Activated T-cell treated with anti-CD3 and anti-CD28 coated beads, Interleukin-2, amount 50 U/mL, for 4 hours (primary cell): Measurements from ENCODE around the gene CHMP6. TPM values are rescaled to one million over a fixed set of nuclear protein-coding genes. Genes with fewer than 3 reads are reported as not detected.

Source experiments
- ATAC-seq, 2 donors: fragments of 200-7000 bp; cut with Tn5 transposase; one replicate each; pipeline ENCODE4 v1.10.0; 2021
- DNase-seq: peaks from one replicate; pipeline ENCODE4 v3.0.0-alpha.2; 2020
- H3K27me3 Mint-ChIP-seq: one replicate; pipeline ENCODE4 v1.8.0; 2021; ENCODE audit warnings: low read depth, mixed read lengths
- H3K36me3 Mint-ChIP-seq: one replicate; pipeline ENCODE4 v1.8.0; 2022; ENCODE audit warnings: mixed read lengths; ENCODE audit not compliant: insufficient read depth
- H3K4me1 Mint-ChIP-seq: one replicate; pipeline ENCODE4 v1.8.0; 2021; ENCODE audit warnings: low read depth, mixed read lengths
- H3K4me3 Mint-ChIP-seq: one replicate; pipeline ENCODE4 v1.8.0; 2021; ENCODE audit warnings: mild to moderate bottlenecking, moderate library complexity, mixed read lengths
- H3K9me3 Mint-ChIP-seq: one replicate; pipeline ENCODE4 v1.8.0; 2021; ENCODE audit warnings: mixed read lengths
- total RNA-seq, 3 donors: library from RNA; stranded (reverse); gene quantifications; one replicate each; pipeline ENCODE4 v1.2.1, GENCODE V29; 2021

CHMP6 gene
- total RNA-seq, 3 donors from 2014 or later, result 35.7 to 42.4 (median 42.1) TPM

- Mint-ChIP-seq H3K9me3 (no peaks in the 10 kb centered on the region), H3K27me3 (no peaks in the 10 kb centered on the region), H3K4me1 (no peaks in the 10 kb centered on the region), H3K4me3 (no peak overlapping the region), H3K36me3 (peaks cover 8% of the 10 kb centered on the region)
- no peak for ATAC-seq
- no peak for DNase-seq
Observed at GRCh38 chr17:80962356-80963329, 29.0 kb upstream of the CHMP6 start.

GRCh38 chr17:80963812-80964543, 27.7 kb upstream of the CHMP6 start:
- no peaks in the 10 kb centered on the region for H3K4me1 Mint-ChIP-seq
- no peaks in the 10 kb centered on the region for H3K27me3 Mint-ChIP-seq
- no peak overlapping the region for H3K4me3 Mint-ChIP-seq

DNA sequence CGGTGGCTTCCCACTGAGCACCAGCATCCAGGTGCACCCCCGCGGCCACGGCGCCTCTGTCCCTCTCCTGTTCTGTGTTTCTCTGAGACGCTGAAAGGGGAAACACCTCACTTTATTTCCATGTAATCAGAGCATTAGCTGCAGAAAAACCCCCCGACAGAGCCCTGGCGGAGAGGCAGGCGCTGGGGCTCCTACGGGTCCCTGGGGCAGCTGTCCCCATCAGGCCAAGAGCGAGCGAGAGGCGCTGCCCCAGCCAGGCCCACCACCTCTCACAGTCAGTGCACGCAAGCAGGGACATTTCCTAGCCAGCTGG, 27.1 kb upstream of the CHMP6 start:
- Mint-ChIP-seq H3K4me3 (no peak overlapping the region), H3K9me3 (no peaks in the 10 kb centered on the region), H3K4me1 (no peaks in the 10 kb centered on the region), H3K27me3 (no peaks in the 10 kb centered on the region), H3K36me3 (peaks cover 8% of the 10 kb centered on the region)
- ATAC-seq, result no peak
- no peak for DNase-seq

More at GRCh38 chr17:80963812-80964543, 27.7 kb upstream of the CHMP6 start:
- Mint-ChIP-seq H3K36me3 (peaks cover 8% of the 10 kb centered on the region), H3K9me3 (no peaks in the 10 kb centered on the region)
- no peak for ATAC-seq
- no peak for DNase-seq

DNA sequence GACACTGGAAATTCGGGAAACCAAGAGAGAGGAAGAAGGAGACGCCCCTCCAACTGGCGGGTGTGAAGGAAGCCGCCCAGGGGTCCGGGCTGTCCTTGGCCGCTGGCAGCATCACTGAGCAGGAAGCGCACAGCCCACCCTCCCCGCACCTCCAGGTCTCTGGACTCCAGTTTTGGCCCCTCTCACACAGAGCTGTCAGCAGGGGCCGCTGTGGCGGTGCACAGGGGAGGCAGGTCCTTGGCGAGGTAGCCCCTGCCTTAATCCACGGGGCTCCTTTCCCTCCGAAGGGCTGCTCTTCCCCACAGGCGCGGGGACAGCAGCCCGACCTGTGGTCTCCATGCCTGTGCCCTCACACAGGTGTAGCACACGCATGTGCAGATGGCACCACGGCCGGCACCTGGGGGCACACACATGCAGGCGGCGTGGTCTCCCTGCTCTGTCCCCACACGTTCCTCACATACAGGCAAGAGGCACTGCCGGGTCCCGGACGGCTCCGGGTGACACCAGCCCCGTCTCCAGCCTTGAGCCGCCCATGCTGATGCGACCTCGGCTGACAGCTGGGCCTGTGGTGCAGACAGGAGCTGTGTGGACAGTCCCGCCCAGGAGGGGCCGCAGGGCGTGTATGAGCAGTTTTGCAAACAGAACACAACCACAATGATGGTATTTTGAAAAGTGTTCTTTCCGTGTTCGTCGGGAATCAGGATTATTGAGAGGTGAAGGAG, 26.6 kb upstream of the CHMP6 start:
- DNase-seq (no peak), ATAC-seq (no peak)
- peaks cover 8% of the 10 kb centered on the region for H3K36me3 Mint-ChIP-seq
- no peak overlapping the region for H3K4me3 Mint-ChIP-seq
- H3K4me1 Mint-ChIP-seq, result no peaks in the 10 kb centered on the region
- no peaks in the 10 kb centered on the region for H3K9me3 Mint-ChIP-seq
- H3K27me3 Mint-ChIP-seq, result no peaks in the 10 kb centered on the region

DNA sequence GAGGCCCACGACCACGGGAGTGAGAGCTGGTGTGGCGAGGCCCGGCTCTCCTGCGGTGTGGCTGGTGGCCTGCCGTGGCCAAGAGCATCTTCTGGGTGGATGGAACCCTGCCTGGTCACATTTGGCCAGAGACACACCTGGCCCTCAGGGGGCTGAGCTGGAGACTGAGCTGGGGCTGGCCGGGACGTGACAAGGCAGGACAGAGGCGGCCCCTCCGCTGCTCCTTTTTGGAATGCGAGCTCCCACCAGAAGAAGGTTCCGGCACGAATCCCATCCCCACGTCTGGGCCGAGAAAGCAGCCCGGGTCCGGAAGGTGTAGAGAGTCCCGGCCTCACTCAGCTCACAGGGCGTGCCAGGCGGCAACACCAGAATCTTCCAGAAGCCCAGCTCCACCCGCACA, 26.0 kb upstream of the CHMP6 start:
- H3K9me3 Mint-ChIP-seq, result no peaks in the 10 kb centered on the region
- H3K36me3 Mint-ChIP-seq, result peaks cover 8% of the 10 kb centered on the region
- H3K4me3 Mint-ChIP-seq, result no peak overlapping the region
- H3K27me3 Mint-ChIP-seq, result no peaks in the 10 kb centered on the region
- peaks cover 5% of the 10 kb centered on the region for H3K4me1 Mint-ChIP-seq
- DNase-seq (no peak), ATAC-seq (no peak)

GRCh38 chr17:80967404-80967872, 24.2 kb upstream of the CHMP6 start:
- peaks cover 5% of the 10 kb centered on the region for H3K4me1 Mint-ChIP-seq
- H3K9me3 Mint-ChIP-seq, result no peaks in the 10 kb centered on the region
- no peak overlapping the region for H3K4me3 Mint-ChIP-seq
- ATAC-seq (no peak), DNase-seq (no peak)
- H3K36me3 Mint-ChIP-seq, result peaks cover 8% of the 10 kb centered on the region
- no peaks in the 10 kb centered on the region for H3K27me3 Mint-ChIP-seq

DNA sequence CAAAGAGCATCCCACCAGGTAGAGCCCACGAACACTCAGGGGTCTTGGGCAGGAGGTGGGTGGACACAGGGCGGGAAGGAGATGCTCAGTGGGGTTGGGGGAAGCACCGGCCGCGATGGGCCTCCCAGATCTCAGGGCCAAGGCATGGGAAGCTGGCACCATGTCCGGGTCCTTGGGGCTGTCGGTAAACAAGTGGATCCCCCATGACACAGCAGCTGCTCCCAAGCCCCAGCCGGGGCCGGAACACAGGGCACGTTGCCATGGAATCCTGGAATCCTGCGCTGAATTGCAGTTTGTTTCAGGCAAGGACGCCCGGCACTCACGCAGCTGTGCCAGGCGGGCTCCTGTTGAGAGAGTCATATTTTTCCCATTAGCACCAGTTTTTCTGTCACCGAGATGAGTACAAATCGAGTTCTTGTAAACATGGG, 23.0 kb upstream of the CHMP6 start:
- peaks cover 8% of the 10 kb centered on the region for H3K36me3 Mint-ChIP-seq
- peaks cover 5% of the 10 kb centered on the region for H3K4me1 Mint-ChIP-seq
- ATAC-seq, result no peak
- no peaks in the 10 kb centered on the region for H3K9me3 Mint-ChIP-seq
- H3K4me3 Mint-ChIP-seq, result no peak overlapping the region
- no peak for DNase-seq
- no peaks in the 10 kb centered on the region for H3K27me3 Mint-ChIP-seq

DNA sequence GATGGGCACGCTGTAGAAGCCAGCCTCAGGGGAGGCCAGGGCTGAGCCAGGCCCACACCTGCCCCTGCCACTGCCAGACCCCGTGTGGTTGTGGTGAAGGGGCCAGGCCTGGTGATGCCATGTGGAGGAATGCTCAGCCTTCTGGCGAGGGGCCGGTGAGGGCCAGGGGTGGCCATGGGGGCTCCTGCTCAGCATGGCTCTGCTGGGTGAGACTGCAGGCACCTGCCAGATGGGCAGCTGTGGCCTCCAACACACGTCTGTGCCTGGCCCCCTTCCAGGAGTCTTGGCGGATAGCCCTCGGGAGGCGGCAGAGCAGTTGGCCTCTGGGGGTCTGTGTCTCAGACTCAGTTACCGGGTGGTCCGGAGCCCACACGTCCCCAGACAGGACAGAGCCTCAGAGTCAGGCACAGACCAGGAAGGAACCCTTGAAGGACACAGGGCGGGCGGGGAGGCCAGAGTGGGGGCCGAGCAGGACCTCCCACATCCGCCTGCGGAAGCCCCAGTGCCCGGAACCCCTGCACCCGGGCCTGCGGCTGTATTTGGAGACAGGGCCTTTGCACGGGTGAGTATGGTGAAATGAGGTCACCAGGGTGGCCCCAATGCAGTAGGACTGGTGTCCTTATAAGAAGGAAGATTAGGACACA, 22.5 kb upstream of the CHMP6 start:
- ATAC-seq, result no peak
- no peak for DNase-seq
- H3K36me3 Mint-ChIP-seq, result peaks cover 8% of the 10 kb centered on the region
- H3K27me3 Mint-ChIP-seq, result no peaks in the 10 kb centered on the region
- H3K4me1 Mint-ChIP-seq, result peaks cover 5% of the 10 kb centered on the region
- no peak overlapping the region for H3K4me3 Mint-ChIP-seq
- no peaks in the 10 kb centered on the region for H3K9me3 Mint-ChIP-seq

DNA sequence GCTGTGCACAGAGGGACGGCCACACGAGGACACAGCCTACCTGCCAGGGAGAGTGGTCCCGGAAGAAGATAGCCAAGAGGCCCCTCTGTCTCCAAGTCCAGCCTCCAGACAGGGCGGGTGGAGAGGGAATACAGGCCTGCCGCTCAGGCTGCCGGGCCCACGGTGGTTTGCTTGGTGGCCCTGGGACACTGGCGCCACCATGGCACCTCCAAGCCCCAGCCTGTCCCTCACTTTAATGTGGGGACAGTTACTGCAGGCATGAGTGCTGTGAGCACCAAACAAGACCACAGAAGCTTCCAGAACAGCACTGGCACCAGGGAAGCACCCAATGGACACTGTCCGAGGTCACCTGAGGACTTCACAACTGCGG, 22.0 kb upstream of the CHMP6 start:
- Mint-ChIP-seq H3K4me3 (no peak overlapping the region), H3K4me1 (peaks cover 5% of the 10 kb centered on the region), H3K36me3 (peaks cover 8% of the 10 kb centered on the region), H3K27me3 (peaks cover under 1% of the 10 kb centered on the region), H3K9me3 (no peaks in the 10 kb centered on the region)
- ATAC-seq (no peak), DNase-seq (no peak)

- no peak overlapping the region for H3K4me3 Mint-ChIP-seq
- no peaks in the 10 kb centered on the region for H3K9me3 Mint-ChIP-seq
- H3K4me1 Mint-ChIP-seq, result peaks cover 5% of the 10 kb centered on the region
- H3K27me3 Mint-ChIP-seq, result peaks cover 5% of the 10 kb centered on the region
- DNase-seq (peak; percentile 40), ATAC-seq (peak; percentile 71 to 76)
- H3K36me3 Mint-ChIP-seq, result peaks cover 6% of the 10 kb centered on the region
Observed at GRCh38 chr17:80970044-80970761, 21.4 kb upstream of the CHMP6 start.

DNA sequence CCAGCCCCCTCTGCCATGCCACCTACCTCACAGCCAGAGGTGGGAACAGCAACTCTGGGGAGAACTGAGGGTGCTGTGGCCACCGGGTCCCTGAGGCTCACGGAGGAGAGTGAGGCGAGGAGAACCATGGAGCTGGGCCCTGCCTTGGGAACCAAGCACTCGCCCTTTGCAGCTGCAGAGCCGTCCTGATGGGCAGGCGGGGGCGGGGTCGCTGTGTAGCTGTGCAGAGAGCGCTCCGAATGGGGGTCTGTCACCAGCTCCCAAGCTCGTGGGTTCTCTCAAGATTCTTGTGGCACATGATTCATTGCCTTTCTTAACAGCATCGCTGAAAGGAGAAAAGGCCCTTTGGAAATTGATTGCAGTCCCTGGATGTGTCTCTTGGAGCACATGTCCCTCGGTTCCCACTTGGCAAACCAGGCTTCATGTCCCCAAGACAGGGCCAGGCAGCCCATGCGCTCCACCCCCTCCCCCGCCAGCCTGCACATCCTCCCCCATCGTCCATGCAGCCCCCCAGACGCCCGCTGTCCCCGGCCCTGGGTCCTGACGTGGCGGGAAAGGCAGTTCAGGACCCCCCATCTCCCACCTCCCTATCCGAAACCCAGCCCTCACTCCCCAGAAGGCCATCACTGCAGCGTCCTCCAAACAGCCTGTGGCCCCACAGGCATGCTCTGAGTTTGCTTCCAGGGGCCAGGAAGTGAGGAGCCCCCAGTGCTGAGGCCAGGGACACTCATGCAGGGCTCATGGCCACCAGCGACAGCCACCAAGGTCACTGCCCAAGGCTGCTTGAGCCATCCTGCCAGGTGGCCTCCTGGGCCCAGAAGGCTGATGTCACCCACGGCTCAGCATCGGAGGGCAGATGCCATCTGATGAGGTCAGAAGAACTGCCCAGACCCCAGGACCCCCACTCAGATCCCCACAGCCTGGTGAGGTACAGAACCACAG, 20.6 kb upstream of the CHMP6 start:
- H3K36me3 Mint-ChIP-seq, result peaks cover 1% of the 10 kb centered on the region
- peaks cover 5% of the 10 kb centered on the region for H3K27me3 Mint-ChIP-seq
- H3K4me3 Mint-ChIP-seq, result no peak overlapping the region
- DNase-seq (no peak), ATAC-seq (peak in 1 of 2 donors; percentile 7)
- peaks cover 5% of the 10 kb centered on the region for H3K4me1 Mint-ChIP-seq
- H3K9me3 Mint-ChIP-seq, result no peaks in the 10 kb centered on the region

- H3K9me3 Mint-ChIP-seq, result no peaks in the 10 kb centered on the region
- ATAC-seq (no peak), DNase-seq (no peak)
- peaks cover 5% of the 10 kb centered on the region for H3K27me3 Mint-ChIP-seq
- H3K4me3 Mint-ChIP-seq, result no peak overlapping the region
- peaks cover 5% of the 10 kb centered on the region for H3K4me1 Mint-ChIP-seq
- no peaks in the 10 kb centered on the region for H3K36me3 Mint-ChIP-seq
Observed at GRCh38 chr17:80971704-80972304, 19.8 kb upstream of the CHMP6 start.
